Activated T-helper 2 cell treated with anti-CD3 and anti-CD28 coated beads, Interferon-gamma antibody, Interleukin-2, Interleukin-4, amounts not matched to agents 10 μg/mL and 5 μg/mL and 100 μg/mL, durations not matched to agents 14 hours and 24 hours and 36 hours (primary cell): ENCODE measurements around the gene TMEM243. TPM values are rescaled to one million over a fixed set of nuclear protein-coding genes. Genes with fewer than 3 reads are reported as not detected.
A peak's percentile ranks its signal among the peaks of the same experiment; 100 is the strongest.

Source experiments
- DNase-seq: peaks from one replicate; pipeline ENCODE4 v3.0.0; 2021; ENCODE audit warnings: low spot score
- H3K27ac Mint-ChIP-seq: one replicate; pipeline ENCODE4 v1.8.0; 2021; ENCODE audit warnings: mixed read lengths
- H3K27me3 Mint-ChIP-seq: one replicate; pipeline ENCODE4 v1.8.0; 2021; ENCODE audit warnings: low read depth, mixed read lengths
- H3K36me3 Mint-ChIP-seq: one replicate; pipeline ENCODE4 v1.8.0; 2021; ENCODE audit warnings: low read depth, mixed read lengths
- H3K4me1 Mint-ChIP-seq: one replicate; pipeline ENCODE4 v1.8.0; 2021; ENCODE audit warnings: low read depth, mixed read lengths
- H3K4me3 Mint-ChIP-seq: one replicate; pipeline ENCODE4 v1.8.0; 2021; ENCODE audit warnings: low read depth, mild to moderate bottlenecking, moderate library complexity, mixed read lengths
- H3K9me3 Mint-ChIP-seq: one replicate; pipeline ENCODE4 v1.8.0; 2021; ENCODE audit warnings: mixed read lengths
- intact Hi-C: fragments of 100-400 bp; cut with micrococcal nuclease; formaldehyde crosslinking; loops from one replicate; pipeline ENCODE4 v1.15.1; 2023
- total RNA-seq: library from RNA; stranded (reverse); gene quantifications from 2 replicates; pipeline ENCODE4 v1.2.3, GENCODE V29; 2022

Gene TMEM243
- total RNA-seq, 1 donor from 2014 or later = 41.8 TPM

DNA sequence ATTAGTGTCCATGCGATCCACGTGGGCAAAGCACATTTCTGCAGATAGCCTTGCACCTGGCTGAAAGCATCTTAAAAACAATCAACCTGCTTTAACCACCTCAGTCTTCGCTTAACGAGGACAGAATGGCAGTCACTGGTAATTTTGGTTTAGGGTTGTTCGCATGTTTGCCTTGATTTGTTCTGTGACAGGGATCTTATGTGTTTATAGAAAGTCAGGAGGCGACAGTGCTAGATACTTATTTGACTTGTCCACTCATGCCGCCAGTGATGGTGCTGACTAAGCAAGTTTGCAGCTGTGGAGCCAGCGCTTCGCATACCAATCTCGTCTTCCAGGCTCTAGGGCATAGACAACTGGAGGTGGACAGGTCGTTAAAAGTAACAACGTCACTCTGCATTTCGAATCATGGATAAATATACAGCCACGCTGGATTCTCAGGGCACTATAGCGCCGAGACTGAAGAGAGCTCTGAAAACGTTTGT is 1.2 kb upstream of the TMEM243 start:
- H3K4me1 Mint-ChIP-seq = peaks cover 26% of the 10 kb centered on the region
- DNase-seq = no peak
- intact Hi-C loops = loop anchor here (1.0 to 5.0 kb wide), 3 partner anchors 16 to 163 kb away; partner anchors contain the start of genes CROT and ELAPOR2
- H3K36me3 Mint-ChIP-seq = peaks cover 18% of the 10 kb centered on the region
- H3K9me3 Mint-ChIP-seq = no peaks in the 10 kb centered on the region
- H3K27me3 Mint-ChIP-seq = peaks cover 13% of the 10 kb centered on the region
- peak overlapping the region; percentile 99 for H3K4me3 Mint-ChIP-seq
- H3K27ac Mint-ChIP-seq = peak overlapping the region; percentile 6

DNA sequence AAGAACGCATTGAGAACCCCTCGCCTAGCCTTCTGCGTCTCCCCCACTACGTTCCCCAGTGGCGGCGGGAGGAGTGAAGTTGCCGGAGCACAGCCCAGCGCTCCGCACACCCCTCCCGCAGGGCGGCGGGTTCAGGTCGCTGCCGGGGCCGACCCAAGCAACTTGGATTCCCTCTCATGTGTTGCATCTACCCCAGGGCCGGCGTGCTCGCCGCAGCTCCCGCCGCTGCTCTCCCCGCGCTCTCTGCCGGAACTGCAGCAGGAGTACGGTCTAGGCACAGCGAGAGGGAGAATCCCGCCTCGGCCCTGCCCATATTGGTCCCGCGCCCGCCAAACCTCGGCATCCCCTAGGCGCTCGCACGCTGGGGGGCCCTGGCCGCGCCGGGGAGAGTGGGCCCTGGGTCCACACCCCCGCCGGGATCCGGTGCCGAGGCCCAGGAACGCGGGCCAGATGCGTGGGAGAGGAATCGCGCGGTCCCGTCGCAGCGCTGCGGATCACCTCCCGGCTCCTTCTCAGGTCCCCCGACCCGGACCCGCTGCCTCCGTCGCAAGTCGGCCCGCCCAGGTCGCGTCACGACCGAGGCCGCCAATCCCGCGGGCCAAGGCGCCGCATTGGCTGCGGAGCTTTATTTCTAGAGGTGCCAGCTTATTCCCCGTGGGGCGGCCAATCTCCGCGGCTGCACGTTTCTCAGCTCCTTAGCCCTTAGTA is 648 bp upstream of the TMEM243 start:
- peaks cover 18% of the 10 kb centered on the region for H3K36me3 Mint-ChIP-seq
- H3K4me1 Mint-ChIP-seq = peaks cover 29% of the 10 kb centered on the region
- H3K27ac Mint-ChIP-seq = peak overlapping the region; percentile 97
- peak overlapping the region; percentile 99 for H3K4me3 Mint-ChIP-seq
- no peaks in the 10 kb centered on the region for H3K9me3 Mint-ChIP-seq
- peaks cover 13% of the 10 kb centered on the region for H3K27me3 Mint-ChIP-seq
- DNase-seq = peak; percentile 79
- intact Hi-C loops = loop anchor here (1.0 to 5.0 kb wide), 3 partner anchors 17 to 163 kb away; partner anchors contain the start of genes CROT and ELAPOR2

DNA sequence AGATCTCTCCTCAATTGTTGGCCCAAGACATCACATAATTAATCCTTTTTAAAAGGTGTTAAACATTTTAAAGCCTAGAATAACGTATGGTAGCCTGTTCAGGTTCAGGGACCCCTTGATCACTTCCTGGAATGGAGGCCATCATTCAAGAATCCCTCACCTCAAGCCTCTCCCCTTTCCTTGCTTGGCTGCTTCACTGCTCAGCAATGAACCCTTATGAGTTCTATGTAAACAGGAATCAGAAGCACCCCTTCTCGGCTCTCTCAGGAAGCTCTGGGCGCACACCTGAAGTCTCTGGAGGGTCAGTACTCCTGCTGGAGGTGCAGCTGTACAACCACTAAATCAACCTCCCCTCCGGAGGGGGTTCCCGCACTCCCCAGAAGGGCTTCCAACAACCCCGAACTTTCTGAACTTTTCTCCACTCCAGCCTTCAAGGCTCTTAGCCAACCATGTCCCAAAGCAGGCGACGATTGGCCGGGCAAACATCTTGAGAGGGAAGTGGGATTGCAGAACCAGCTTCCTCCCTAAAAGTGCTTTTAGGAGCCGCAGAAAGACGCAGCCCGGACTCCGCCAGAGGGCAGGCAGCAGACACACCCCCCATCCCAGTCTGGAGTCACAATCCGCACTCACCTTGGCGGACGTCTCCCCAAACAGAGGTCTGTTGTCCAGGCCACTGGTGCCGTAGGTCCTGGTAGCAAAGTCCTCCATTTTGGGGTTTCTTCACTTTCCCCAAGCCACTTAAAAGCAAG is 562 bp downstream of the TMEM243 start:
- intact Hi-C loops = loop anchor here (1.0 to 5.0 kb wide), 3 partner anchors 67 to 657 kb away; partner anchors contain the start of genes DBF4, DMTF1, RUNDC3B and SLC25A40
- Mint-ChIP-seq H3K9me3 (no peaks in the 10 kb centered on the region), H3K4me3 (peak overlapping the region; percentile 99), H3K36me3 (peaks cover 26% of the 10 kb centered on the region), H3K27me3 (peaks cover 11% of the 10 kb centered on the region), H3K4me1 (peaks cover 36% of the 10 kb centered on the region), H3K27ac (peak overlapping the region; percentile 97)
- DNase-seq = peak; percentile 17

DNA sequence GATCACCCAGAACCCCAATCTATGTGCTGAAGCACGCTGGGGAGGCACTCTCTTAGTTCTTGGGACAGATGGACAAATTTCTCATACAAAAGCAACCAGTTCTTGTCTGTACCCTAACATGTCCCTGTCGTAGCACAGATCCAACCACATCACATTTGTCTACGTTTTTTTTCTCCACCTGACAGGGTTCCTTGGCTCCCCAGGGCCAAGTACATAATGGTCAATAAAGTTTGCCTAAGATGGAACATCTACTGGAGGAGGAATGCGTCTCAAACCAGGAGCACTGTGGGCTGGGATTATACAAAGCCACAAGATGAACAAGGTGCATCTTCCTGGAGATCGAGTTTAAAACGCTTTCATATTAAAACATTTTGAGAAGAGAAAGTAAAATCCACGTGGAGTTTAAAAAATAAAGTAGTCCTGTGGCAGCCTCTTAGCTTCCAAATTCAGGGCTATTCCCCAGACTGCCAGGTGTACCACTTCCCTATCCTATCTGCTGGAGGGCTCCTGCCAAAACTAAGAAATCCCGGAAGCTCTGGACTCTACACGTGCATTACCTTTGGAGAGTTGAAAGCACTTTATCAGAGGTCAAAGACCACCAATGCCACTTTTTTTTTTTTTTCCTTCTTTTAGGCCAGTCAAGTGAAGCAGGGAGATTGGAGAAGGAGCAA is 1.4 kb downstream of the TMEM243 start:
- Mint-ChIP-seq H3K36me3 (peaks cover 31% of the 10 kb centered on the region), H3K4me1 (peaks cover 45% of the 10 kb centered on the region), H3K9me3 (no peaks in the 10 kb centered on the region), H3K27me3 (peaks cover 11% of the 10 kb centered on the region), H3K4me3 (peak overlapping the region; percentile 99), H3K27ac (peak overlapping the region; percentile 97)
- intact Hi-C loops = loop anchor here (2.0 to 5.0 kb wide), 3 partner anchors 15 to 409 kb away; partner anchors contain the start of gene RUNDC3B
- no peak for DNase-seq

DNA sequence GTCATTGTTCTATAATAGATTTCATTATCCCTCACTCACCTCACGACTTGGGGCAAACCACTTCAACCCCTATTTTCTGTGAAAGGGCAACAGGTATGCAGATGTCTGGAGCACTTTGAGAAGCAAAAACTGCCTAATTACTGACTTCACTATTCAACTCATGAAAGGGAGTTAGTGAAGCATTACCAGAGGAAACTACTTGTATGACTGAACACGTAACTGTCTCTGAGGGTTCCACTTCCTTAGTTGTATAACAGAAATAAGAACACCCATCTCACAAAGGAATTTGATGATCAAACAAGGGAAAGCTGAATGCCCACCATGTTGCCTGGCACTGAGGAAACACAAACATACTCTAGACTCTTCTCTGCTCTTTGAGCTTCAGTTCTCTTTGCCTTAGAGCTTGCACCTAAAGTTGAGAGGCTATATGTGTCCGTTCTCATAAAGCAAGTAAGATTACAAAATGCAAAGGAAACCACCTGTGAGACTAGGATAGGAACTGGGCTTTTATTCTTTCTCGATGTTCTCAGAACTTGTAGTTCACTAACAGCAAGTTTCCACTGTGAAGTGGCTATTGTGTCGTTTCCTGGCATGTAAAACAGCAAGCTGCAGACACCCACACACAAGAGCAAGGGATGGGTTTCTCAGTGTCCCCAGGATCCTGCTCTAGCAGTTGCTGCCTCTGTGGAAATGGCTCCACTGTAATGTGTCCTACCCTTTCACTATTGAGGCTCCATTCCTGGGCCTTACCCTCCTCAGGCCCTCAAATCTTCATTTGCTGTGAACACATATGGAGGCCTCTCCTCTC is 2.6 kb downstream of the TMEM243 start:
- Mint-ChIP-seq H3K36me3 (peaks cover 33% of the 10 kb centered on the region), H3K4me3 (peak overlapping the region; percentile 99)

DNA sequence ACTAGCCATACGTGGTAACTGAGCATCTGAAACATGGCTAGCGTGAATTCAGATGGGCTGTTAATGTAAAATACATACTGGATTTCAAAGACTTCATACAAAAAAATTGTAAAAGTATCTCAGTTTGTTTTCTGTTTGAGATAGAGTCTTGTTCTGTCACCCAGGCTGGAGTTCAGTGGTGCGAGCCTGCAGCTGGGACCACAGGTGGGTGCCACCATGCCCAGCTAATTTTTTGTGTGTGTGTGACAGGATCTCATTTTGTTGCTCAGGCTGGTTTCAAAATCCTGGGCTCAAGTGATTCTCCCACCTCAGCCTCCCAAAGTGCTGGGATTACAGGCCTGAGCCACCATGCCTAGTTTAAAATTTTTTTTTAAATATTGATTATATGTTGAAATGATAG is 4.5 kb downstream of the TMEM243 start:
- no peak overlapping the region for H3K4me3 Mint-ChIP-seq

More for the DNA sequence above, 2.6 kb downstream of the TMEM243 start:
- peak; percentile 35 for DNase-seq
- intact Hi-C loops = loop anchor here (2.0 to 5.0 kb wide), 3 partner anchors 14 to 410 kb away; partner anchors contain the start of gene RUNDC3B
- H3K27me3 Mint-ChIP-seq = peaks cover 11% of the 10 kb centered on the region
- H3K9me3 Mint-ChIP-seq = no peaks in the 10 kb centered on the region
- H3K4me1 Mint-ChIP-seq = peaks cover 56% of the 10 kb centered on the region
- H3K27ac Mint-ChIP-seq = peak overlapping the region; percentile 97

DNA sequence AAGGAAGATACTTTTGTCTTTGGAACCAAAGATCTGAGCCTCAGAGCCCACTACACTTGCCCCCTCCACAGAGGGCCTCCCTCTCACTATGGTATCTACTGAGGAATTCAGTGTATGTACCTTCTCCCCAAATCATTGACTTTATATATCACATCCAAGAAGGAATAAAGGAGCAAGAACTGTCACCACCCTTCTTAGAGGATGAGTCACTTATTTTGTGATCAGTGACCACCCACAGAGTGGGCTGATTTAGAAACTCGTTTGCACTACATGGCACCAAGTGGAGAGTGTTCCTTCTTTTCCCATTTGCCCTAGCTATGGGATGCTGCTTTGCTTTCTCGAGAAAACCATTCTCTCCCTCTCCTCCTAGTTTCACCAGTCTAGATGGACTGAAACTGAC is 5.7 kb downstream of the TMEM243 start:
- intact Hi-C loops = no loop called here
- H3K9me3 Mint-ChIP-seq = no peaks in the 10 kb centered on the region
- H3K4me1 Mint-ChIP-seq = peaks cover 61% of the 10 kb centered on the region
- peak overlapping the region; percentile 74 for H3K27ac Mint-ChIP-seq
- H3K27me3 Mint-ChIP-seq = no peaks in the 10 kb centered on the region
- peaks cover 48% of the 10 kb centered on the region for H3K36me3 Mint-ChIP-seq
- no peak for DNase-seq
- peak overlapping the region; percentile 55 for H3K4me3 Mint-ChIP-seq

More for the DNA sequence above, 4.5 kb downstream of the TMEM243 start:
- no peak for DNase-seq
- Mint-ChIP-seq H3K36me3 (peaks cover 41% of the 10 kb centered on the region), H3K9me3 (no peaks in the 10 kb centered on the region), H3K4me1 (peaks cover 56% of the 10 kb centered on the region), H3K27ac (no peak overlapping the region), H3K27me3 (no peaks in the 10 kb centered on the region)
- intact Hi-C loops = loop anchor here (5.0 kb wide), 1 partner anchor 412 kb away; the partner anchor contains the start of gene RUNDC3B

DNA sequence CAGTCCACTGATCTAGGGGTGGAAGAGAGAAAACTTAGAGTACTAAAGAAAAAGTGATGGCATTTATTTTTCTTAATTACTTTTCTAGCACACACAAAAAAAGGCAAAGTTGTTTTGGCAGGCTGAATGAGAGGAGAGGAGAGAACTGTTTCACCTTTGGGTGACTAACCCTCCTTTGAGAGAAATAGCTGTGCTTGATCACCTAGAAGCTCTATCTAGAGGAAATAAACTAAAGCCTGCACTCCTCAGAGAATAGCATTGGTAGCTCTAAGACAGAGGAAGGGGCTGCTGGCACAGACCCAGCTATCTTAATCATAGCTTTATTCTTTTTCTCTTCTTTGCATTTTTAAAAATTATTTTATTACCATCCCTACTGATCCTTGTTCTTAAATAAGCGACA is 6.3 kb downstream of the TMEM243 start:
- peaks cover under 1% of the 10 kb centered on the region for H3K9me3 Mint-ChIP-seq
- H3K4me1 Mint-ChIP-seq = peaks cover 62% of the 10 kb centered on the region
- peak overlapping the region; percentile 89 for H3K27ac Mint-ChIP-seq
- H3K4me3 Mint-ChIP-seq = peak overlapping the region; percentile 55
- intact Hi-C loops = no loop called here
- peaks cover 48% of the 10 kb centered on the region for H3K36me3 Mint-ChIP-seq
- H3K27me3 Mint-ChIP-seq = no peaks in the 10 kb centered on the region
- DNase-seq = no peak

DNA sequence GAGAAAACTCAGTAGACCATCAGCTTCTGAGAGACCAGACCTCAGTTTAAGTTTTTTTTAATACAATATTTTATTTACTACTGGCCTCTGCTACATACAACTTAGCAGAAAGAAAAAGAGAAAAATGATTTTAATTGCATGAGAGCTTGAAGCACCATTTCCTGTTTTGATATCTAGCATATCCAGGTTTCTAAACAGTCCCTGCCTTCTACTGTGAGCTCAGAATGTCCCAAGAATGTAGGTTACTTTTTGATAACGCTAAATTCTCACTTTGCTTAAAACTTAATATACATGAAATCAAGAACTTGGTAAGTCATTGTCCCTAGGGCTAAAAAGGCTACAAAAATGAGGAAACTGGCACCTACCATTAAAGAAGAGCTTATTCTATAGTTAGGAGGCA is 7.0 kb downstream of the TMEM243 start:
- Mint-ChIP-seq H3K27me3 (no peaks in the 10 kb centered on the region), H3K4me3 (peak overlapping the region; percentile 73), H3K36me3 (peaks cover 49% of the 10 kb centered on the region), H3K9me3 (peaks cover 6% of the 10 kb centered on the region), H3K27ac (peak overlapping the region; percentile 89), H3K4me1 (peaks cover 57% of the 10 kb centered on the region)
- no peak for DNase-seq
- intact Hi-C loops = no loop called here

DNA sequence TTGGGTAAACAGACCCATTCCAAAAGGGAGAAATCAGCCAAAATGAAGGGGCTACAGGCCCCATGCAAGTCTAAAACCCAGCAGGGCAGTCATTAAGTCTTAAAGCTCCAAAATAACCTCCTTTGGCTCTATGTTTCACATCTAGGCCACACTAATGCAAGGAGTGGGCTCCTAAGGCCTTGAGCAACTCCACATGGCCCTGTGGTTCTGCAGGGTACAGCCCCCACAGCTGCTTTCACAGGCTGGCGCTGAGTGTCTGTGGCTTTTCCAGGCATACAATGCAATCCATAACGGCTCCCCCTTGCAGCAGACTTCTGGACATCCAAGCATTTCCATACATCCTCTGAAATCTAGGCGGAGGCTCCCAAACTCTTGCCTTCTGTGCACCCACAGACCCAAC is 9.0 kb downstream of the TMEM243 start:
- Mint-ChIP-seq H3K9me3 (peaks cover 16% of the 10 kb centered on the region), H3K4me1 (peaks cover 47% of the 10 kb centered on the region), H3K27me3 (no peaks in the 10 kb centered on the region), H3K27ac (no peak overlapping the region), H3K36me3 (peaks cover 63% of the 10 kb centered on the region), H3K4me3 (no peak overlapping the region)
- no peak for DNase-seq
- intact Hi-C loops = no loop called here

DNA sequence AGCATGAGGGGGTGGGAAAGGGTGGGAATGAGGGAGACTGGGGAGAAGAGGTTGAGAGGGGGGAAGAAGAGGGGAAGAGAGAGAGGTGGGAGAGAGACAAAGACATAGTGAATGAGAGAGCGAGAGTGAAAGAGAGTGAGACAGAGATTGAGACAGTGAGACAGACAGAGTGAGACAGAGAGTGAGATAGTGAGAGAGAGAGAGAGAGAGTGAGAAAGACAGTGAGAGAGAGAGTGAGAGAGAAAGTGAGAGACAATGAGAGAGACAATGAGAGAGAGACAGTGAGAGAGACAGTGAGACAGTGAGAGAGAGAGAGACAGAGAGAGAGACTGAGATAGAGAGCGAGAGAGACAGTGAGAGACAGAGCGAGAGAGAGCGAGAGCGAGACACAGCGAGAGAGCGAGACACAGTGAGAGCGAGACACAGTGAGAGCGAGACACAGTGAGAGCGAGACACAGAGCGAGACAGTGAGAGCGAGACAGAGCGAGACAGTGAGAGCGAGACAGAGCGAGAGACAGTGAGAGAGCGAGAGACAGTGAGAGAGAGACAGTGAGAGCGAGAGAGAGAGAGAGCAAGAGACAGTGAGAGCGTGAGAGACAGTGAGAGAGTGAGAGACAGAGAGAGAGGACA is 10.1 kb downstream of the TMEM243 start:
- DNase-seq = no peak
- intact Hi-C loops = no loop called here
- peaks cover 25% of the 10 kb centered on the region for H3K9me3 Mint-ChIP-seq
- H3K36me3 Mint-ChIP-seq = peaks cover 70% of the 10 kb centered on the region
- no peaks in the 10 kb centered on the region for H3K27me3 Mint-ChIP-seq
- H3K27ac Mint-ChIP-seq = peak overlapping the region; percentile 20
- no peak overlapping the region for H3K4me3 Mint-ChIP-seq
- peaks cover 42% of the 10 kb centered on the region for H3K4me1 Mint-ChIP-seq
